NCI-H345 (cell line): Measurements from ENCODE around the gene RAP1GDS1.
"Not testable (repeated sequence)": the region's sequence is repeated elsewhere in the genome, so short reads cannot be mapped to it uniquely, and the experiment has no call there.

Experiments
- DNase-seq: peaks from one replicate; lab custom pipeline; 2025; lab: John Stamatoyannopoulos, UW

Gene RAP1GDS1

DNA sequence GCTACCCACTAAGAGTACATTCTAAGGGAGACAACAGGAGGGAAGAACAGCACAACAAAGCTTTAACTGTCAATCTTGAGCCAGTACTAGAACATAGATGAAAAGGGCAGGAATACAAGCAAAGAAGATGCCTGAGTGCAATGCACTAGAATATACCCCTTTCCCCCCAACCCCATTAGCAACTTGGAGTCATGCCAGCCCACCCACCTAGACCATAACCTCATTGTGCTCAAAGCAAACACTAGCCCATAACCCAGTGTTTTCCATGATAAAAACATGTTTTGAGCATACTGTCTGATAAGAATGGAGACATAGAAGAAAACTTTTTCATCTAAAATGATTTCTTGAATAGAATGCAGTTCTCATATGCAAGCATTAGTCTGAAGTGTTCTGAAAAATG lies 183.2 kb downstream of the RAP1GDS1 start:
- DNase-seq = no peak

- no peak for DNase-seq
These were observed 185.6 kb downstream of the RAP1GDS1 start for GRCh38 chr4:98446499-98447375.

GRCh38 chr4:98447648-98448047 lies 186.5 kb downstream of the RAP1GDS1 start:
- no peak for DNase-seq

- DNase-seq = no peak
These were observed 187.7 kb downstream of the RAP1GDS1 start for GRCh38 chr4:98448908-98449307.

- no peak for DNase-seq
These were observed 190.9 kb downstream of the RAP1GDS1 start for GRCh38 chr4:98452091-98452490.

- not testable (repeated sequence) for DNase-seq
These were observed 196.2 kb downstream of the RAP1GDS1 start for GRCh38 chr4:98457422-98457821.

DNA sequence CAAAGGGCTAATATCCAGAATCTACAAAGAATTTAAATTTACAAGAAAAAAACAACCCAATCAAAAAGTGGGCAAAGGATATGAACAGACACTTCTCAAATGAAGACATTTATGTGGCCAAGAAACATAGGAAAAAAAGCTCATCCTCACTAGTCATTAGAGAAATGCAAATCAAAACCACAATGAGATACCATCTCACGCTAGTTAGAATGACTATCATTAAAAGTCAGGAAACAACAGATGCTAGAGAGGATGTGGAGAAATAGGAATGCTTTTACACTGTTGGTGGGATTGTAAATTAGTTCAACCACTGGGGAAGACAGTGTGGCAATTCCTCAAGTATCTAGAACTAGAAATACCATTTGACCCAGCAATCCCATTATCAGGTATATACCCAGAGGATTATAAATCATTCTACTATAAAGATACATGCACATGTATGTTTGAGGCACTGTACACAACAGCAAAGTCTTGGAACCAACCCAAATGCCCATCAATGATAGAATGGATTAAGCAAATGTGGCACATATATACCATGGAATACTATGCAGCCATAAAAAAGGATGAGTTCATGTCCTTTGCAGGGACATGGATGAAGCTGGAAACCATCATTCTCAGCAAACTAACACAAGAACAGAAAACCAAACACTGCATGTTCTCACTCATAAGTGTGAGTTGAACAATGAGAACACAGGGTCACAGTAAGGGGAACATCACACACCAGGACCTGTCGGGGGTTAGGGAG lies 200.1 kb downstream of the RAP1GDS1 start:
- DNase-seq = not testable (repeated sequence)

DNA sequence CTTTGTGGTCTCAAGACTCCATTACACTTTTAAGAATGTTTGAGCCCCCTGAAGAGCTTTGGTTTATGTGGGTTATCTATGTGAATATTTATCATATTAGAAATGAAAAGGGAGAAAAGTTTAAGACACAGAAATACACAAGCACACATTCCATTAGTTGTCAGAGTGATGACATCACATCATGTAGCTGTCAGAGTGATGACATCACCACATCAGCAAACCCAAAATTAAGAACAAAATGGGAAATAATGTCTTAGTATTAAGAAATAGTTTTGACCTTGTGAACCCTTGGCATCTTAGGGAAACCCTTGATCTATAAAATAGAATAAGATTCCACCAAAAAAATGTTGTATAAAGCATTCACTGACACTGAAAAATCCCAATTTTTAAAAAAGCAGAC lies 201.3 kb downstream of the RAP1GDS1 start:
- DNase-seq = no peak

DNA sequence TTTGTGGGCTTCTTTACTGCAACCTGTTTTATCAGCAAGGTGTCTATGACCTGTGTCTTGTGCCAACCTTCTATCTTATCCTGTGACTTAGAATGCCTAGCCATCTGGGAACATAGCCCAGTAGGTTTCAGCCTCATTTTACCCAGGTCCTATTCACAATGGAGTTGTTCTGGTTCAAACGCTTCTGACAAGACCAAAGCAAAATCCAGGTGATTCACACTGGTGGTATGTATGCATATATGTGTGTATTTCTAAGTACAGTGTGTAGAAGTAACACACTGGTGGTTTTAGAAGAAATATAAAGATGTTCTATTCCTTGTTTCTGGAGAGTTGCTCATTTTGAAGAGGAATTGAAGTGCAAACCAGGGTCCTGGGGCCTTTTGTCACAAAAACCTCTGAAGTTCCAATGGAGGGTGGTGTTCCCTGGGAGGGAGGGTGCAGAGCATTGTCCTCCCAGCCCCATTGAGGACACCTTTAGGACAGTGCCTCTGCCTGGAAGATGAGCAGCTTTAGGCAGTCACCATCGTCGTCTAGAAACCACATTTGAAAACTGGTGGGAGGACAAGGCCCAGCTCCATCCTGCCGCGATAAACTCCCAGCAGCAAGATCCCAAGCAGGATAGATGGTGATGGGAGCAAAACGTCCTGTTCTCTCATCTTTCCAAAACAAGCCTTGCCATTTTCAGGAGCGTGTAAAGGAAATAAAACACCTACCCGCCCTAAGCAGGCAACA lies 205.8 kb downstream of the RAP1GDS1 start:
- DNase-seq = no peak

- DNase-seq = peak; percentile 78
These were observed 206.5 kb downstream of the RAP1GDS1 start for GRCh38 chr4:98467627-98468072.

DNA sequence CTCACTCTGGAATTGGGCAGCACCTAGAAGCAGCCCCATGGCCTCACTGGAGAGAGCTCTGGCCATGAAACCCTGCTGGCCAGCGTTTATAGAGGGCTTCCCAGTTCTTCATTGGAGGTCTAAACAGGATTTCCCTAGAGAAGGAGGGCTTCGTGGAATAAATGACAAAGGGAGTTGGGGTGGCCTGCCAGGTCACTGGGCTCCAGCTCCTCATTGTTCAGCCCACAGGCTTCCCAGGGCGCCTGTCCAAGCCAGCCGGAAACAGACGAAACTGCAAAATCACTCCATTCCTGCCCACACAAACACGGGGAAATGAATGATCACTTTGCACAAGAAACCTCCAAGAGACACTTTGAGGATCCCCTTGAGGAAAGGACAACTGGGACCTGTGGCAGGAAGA lies 207.5 kb downstream of the RAP1GDS1 start:
- DNase-seq = no peak

DNA sequence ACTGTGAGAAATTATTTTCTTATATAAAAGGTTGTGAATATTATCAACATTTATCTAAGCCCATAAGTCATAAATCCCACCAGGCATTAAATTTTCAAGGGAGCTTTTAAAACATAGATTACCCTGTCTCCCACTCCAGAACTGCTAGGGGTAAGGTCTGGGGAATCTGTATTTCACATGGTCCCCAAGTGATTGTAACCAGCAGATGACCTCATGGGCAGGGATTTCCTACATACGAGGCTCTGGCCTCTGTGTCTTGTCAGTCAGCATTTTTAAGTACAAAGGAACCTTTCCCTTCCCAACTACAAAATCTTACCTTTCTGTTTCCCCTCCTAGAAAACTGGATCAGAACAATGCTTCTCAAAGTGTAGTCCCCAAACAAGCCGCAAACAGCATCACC lies 208.6 kb downstream of the RAP1GDS1 start:
- DNase-seq = no peak

- no peak for DNase-seq
These were observed 209.2 kb downstream of the RAP1GDS1 start for GRCh38 chr4:98470366-98470765.

GRCh38 chr4:98470831-98471230 lies 209.6 kb downstream of the RAP1GDS1 start:
- DNase-seq = no peak

GRCh38 chr4:98473046-98473445 lies 211.9 kb downstream of the RAP1GDS1 start:
- no peak for DNase-seq

- DNase-seq = no peak
These were observed 213.2 kb downstream of the RAP1GDS1 start for GRCh38 chr4:98474408-98474844.

GRCh38 chr4:98476891-98477290 lies 215.7 kb downstream of the RAP1GDS1 start:
- no peak for DNase-seq

- not testable (repeated sequence) for DNase-seq
These were observed 218.4 kb downstream of the RAP1GDS1 start for GRCh38 chr4:98479590-98479989.

- DNase-seq = no peak
These were observed 219.4 kb downstream of the RAP1GDS1 start for GRCh38 chr4:98480535-98480934.

DNA sequence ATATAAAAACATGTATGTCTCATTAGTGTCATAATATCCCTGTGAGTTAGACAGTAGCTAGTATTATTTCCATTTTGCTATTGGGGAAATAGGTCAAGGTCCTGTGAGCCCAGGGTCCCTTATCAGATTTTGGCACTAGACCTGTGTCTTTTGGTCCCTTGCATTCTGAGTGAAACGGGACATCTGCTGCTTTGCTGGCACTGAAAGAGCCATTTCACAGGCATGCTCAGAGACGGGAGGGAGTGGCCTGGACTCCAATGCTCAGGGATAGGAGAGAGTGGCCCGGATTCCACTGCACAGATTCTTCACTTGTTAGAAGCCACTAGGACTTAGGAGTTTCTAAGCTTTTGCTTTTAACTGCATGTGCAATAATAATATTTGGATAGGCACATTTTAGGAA lies 220.0 kb downstream of the RAP1GDS1 start:
- DNase-seq = no peak

GRCh38 chr4:98482503-98482846 lies 221.3 kb downstream of the RAP1GDS1 start:
- DNase-seq = no peak
